HG03175 (cell line): Measurements from ENCODE around the gene AKAP8.
"Not testable (repeated sequence)": the region's sequence is repeated elsewhere in the genome, so short reads cannot be mapped to it uniquely, and the experiment has no call there.

Source experiments
- ATAC-seq: cut with Tn5 transposase; IDR thresholded peaks from one replicate; pipeline ENCODE4 v1.9.1; 2021; ENCODE audit warnings: mild to moderate bottlenecking, moderate library complexity; ENCODE audit not compliant: unreplicated experiment

The AKAP8 gene

DNA sequence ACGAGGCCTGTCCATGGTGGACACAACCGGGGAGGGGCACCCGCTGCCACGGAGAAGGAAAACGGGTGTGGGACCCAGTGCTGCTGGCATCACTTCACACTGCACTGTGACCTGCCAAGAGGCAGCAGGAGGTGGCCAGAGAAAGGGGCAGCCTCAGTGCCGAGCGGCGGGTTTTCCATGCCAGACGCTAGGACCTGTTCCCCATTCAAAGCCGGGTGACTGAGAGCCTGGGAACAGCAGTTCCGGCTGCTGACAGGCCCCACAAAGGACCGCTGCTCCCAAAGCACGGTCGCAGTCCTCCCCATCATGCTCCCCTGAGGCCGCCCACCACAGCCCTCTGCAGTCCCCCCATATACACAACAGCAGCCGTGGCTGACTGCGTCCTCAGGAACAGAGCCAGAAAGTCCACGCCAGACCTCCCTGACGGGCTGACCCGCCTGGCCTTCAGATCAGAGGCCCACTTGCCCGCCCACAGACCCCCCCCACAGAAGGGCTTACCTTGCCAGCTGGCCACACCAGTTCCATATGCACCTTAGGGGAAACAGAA, 5.4 kb downstream of the AKAP8 start:
- no peak for ATAC-seq

DNA sequence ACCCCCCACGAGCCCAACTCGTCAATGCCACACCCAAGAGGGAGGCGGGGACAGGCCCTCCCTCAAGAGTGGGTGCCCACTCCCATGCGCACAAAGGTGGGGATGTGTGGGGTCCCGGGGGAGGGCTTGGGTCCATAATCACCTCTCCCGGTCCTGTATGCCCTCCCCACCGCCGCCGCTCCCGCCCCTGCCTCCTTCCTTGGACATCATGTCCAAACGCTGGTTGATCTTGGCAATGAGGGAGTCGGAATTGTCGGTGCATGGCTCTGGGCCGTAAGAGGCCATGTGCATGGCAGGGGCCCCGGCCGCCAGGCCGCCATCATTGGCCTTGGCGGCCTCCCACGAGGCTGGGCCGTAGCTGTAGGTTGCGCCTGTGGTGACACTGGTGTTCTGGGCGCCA, 5.9 kb downstream of the AKAP8 start:
- ATAC-seq, result no peak

DNA sequence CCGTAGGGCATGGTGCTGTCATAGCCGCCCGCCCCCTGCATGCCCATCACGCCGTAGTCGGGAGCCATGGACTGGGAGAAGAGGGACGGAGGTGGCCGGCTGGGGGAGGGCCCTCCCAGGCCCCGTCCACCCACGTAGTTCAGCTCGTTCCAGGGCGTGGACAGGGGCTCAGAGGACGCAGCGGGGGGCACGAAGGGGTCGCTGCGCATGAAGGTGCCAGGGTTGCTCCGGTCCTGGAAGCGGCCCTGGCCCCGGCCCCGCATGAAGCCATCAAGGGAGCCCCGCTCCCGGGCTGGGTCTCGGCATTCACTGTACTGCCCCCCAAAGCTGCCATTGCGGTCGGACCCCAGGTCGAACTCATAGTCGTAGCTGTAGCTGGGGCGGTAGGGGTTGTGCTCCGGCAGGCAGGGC, 6.7 kb downstream of the AKAP8 start:
- ATAC-seq, result no peak

DNA sequence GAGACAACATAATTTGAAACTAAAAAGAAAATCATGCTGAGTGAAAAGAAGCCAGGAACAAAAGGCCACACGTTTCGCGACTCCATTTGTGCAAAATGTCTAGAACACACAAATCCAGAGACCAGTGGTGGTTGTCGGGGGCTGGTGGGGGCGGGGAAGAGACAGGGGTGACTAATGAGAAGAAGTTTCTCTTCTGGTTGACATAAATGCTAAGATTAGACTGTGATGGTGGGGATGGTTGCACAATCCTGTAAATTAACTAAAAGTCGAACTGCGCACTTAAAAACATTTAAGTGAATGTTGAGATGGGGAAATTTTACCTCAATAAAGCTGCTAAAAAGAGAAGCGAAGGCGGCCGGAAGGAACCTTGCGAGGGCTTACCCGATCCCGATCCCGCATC, 7.1 kb downstream of the AKAP8 start:
- ATAC-seq, result no peak

DNA sequence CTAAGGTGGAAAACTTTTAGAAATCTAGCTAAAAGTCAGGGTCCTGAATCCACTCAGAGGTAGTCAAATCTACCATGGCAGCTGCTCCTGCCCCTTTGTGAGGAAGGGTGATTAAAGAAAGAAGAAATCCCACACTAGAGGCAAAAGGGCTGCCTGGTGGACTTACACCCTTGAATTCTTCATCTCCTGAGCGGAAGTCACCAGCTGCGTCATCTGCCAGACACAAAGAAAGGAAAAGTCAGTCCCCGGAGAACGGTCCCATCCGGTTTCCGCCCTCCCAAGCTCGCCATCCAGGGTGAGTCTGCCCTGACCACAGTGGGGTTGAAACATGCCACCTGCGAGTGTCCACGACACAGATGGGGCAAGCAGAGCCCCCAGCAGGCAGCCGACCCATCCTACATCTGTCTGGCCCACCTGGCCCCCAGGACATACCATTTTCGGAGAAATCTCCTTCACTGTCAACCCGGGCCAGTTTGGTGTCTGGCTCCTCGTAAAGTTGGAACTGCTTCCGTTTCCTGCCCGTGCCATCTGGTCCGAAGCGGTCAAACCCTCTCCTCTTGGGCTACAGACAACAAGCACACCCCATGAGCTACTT, 7.7 kb downstream of the AKAP8 start:
- no peak for ATAC-seq

DNA sequence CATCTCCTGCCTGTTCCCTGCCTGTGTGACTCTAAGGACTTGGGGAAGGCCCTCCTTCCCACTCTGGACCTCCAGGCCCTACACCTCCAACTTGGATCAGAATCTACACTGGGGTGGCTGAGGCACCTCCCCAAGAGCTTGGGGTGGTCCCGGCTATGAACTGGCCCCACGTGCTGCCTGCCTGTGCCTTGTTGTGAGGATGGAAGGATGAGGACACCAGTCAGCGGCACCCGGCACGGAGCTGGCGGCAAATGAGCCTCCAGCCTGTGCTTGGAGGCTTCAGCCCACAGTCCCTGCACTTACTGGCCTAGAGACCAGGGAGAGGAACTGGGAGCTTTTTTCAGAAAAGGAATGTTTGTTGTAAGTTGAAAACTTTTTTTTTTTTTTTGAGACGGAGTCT, 8.5 kb downstream of the AKAP8 start:
- ATAC-seq, result no peak

DNA sequence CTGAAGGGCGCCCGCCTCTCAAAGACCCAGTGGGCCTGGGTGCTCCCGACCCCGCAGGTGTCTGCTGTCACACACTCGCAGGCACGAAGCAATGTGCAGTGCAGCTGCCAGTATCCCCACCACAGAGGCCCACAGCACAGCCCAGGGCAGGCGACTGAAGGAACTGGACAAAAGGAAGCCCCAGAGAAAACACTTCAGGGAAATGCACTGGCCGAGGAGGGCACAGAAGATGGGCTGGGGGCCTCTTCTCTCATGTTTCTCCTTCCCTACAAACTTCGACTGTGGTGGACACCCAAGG, 10.0 kb downstream of the AKAP8 start:
- no peak for ATAC-seq

DNA sequence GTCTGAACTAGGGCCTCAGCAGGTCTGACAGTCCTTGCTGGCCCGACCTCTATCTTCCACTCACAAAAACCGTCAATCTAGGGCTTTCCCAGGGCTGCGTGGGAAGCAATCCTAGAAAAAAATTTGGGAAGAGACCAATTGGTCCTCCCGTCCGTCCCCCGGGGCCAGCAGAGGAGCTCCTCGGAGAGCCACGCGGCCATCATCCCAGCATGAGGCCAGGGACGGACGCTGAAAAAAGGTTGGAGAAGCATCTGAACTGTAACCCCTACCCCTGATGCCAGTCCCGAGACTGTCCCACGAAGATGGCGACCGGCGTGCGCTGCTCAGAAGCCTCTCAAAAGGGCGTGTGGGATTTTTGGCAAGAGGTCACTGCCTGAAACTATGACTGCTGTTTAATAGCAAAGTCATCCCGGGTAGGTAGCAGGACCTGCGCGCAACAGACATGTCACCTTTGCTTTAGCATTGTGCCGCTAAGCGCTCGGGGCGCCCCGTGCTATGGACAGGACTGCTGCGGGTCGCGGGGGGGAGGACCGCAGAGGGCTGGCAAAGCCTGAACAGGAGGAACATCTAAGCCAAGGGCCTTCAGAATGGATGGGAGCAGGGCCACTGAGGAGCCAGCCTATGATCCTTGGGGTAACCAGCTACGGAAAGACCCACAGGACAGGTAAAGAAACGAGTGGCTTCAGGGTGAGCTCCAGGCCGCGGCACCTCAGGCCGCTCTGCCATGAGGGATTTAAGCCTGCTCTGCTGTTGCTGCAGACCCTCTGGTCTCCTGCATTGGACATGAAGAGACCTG, 10.6 kb downstream of the AKAP8 start:
- ATAC-seq, result no peak

DNA sequence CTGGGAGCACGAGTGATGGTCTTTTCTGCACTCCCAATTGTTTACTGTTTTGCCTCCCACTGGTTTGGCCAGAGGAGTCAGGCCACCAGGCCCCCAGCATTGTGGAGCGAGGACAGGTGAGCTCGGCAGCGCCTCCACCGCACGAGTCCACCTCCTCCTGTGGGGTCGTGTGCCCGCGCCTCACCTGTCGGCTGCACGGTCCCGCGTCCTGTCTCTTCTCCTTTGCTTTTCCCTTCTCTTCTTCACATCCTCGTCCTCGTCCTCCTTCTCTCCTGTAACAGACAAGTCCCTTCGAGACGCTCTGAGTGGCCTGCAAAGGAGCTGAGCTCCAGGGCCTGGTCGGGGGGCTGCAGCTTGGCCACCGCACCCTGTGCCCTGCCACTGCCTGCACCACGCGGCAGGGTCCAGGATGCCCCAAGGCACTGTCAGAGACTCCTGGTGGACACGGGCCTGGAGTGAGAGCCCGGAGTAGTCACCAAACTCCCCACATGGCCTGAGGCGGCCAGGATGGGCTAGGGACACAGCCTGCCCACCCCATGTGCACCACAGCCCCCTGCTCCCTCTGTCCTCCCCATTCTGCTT, 11.4 kb downstream of the AKAP8 start:
- no peak for ATAC-seq

DNA sequence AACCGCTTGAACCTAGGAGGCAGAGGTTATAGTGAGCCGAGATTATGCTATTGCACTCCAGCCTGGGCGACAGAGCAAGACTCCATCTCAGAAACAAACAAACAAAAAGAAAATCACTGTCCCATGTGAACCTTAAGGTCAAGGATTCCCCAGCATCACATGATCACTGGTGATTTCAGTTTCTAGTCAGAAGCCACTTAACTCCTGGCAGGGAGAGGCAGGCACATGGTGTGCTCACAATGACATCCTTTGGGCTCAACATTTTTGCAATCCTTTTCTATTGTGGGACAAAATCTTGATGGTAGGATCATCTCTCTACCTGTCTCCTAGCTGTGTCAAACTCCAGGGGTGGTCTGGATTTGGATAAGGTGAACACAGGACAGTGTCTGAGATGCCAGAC, 12.1 kb downstream of the AKAP8 start:
- no peak for ATAC-seq

DNA sequence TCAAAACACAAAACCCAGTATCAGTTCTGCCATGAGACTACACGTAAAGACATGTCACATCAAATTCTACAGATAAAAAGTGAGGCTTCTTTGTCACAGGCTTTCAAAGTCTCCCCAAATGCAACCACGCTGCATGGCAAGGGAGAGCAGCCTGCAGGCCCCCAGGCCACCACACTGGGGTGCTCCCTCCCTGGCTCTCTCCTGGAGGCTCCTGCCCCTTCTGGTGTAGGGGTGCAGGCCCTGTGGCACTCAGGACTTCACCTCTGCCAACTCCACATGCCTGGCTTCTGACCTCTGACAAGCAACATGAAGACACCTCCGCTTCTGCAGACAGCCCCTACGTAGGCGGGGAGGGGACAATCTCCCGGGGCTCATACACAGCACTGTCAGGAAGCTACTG, 14.3 kb downstream of the AKAP8 start:
- ATAC-seq, result no peak

DNA sequence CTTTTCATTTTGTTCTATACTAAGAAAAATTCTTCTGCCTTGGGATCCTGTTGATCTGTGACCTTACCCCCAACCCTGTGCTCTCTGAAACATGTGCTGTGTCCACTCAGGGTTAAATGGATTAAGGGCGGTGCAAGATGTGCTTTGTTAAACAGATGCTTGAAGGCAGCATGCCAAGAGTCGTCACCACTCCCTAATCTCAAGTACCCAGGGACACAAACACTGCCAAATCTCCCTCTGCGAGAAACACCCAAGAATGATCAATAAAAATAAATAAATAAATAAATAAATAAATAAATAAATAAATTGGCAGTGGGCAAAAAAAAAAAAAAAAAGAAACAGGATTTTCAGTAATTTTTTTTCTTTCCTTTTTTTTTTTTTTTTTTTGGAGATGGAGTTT, 15.8 kb downstream of the AKAP8 start:
- not testable (repeated sequence) for ATAC-seq

DNA sequence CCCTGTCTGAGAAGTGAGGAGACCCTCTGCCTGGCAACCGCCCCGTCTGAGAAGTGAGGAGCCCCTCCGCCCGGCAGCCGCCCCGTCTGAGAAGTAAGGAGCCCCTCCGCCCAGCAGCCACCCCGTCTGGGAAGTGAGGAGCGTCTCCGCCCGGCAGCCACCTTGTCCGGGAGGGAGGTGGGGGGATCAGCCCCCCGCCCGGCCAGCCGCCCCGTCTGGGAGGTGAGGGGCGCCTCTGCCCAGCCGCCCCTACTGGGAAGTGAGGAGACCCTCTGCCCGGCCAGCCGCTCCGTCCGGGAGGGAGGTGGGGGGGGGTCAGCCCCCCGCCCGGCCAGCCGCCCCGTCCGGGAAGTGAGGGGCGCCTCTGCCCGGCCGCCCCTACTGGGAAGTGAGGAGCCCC, 16.5 kb downstream of the AKAP8 start:
- ATAC-seq, result not testable (repeated sequence)

DNA sequence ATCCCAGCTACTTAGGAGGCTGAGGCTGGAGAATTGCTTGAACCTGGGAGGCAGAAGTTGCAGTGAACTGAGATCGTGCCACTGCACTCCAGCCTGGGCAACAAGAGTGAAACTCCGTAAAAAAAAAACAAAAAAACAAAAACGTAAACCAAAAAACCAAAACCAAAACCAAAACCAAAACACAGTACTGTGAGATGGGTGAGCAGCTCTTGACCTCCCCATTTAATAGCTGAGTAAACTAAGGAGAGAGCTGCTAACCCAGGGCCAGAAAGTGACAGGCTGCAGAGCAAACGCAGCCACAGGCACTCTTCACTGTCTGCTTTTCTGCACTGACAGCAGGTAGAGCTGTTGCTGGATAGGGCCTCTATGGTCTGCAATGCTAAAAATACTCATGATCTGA, 19.6 kb downstream of the AKAP8 start:
- not testable (repeated sequence) for ATAC-seq

DNA sequence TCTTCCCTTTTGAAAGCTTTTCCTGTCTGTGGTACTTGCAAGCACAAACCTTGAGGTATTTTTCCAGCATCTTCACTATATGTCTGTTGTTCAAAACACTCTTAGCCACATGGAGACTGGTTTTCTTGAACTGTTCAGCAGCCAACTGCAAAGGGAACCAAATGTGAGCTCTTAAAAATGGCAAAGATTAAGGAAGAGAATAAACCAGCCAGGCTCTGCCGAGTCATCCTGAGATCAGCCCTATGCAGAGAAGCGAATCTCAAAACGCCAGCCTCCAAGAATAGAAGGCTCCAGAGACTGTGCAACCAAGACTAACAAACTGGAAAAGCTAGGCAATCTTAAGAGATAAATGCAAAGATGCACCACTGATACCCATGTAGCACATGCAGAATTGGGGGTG, 20.7 kb downstream of the AKAP8 start:
- ATAC-seq, result no peak

DNA sequence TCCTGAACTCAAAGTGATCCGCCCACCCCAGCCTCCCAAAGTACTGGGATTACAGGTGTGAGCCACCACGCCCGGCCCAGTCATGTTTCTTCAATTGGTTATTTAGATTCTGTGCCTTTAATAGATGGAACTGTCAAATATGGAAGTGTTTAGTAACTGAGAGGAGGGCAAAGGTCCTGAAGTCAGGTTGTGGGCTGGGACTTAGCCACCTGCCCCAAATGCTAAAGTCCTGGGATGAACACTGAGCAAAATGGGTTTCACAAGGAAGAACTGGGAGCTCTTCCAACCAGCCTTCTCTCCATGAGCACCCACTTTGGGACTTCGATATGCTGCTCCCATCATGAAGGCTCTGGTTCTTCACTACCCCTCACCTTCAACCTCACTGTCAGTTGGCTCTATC, 21.7 kb downstream of the AKAP8 start:
- no peak for ATAC-seq

DNA sequence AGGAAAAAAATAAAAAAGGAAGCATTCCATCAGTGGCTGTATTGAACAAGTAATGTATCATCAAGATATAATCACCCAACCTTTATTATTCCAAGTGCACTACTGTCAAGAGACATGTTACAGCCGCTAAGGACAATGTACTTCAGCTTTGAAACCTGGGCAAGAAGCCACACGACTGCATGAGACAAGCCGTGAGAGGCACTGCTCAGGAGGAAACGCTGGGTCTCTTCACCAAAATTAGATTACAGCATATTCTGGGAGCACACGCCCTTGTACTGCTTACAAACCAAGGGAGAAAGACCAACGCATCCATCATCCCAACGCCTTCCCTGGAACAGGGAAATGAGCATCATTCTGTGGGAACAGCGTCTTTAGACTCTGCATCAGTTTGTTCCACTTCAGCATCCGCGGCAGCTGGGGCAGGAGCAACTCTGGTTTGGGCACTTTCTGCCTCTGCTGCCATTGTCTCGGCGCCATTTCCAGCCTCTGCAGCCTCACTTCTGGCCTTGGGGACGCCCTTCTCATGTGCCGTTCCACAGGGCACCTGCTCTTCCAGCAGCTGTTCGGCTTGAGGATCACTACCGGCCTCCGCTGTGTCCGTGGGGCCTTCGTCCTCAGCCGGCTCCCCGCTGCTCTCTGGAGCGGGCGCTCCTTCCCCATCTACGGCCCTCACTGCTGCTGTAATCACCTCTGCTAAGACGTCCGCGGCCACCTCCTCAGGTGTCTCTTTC, 24.9 kb downstream of the AKAP8 start:
- no peak for ATAC-seq

DNA sequence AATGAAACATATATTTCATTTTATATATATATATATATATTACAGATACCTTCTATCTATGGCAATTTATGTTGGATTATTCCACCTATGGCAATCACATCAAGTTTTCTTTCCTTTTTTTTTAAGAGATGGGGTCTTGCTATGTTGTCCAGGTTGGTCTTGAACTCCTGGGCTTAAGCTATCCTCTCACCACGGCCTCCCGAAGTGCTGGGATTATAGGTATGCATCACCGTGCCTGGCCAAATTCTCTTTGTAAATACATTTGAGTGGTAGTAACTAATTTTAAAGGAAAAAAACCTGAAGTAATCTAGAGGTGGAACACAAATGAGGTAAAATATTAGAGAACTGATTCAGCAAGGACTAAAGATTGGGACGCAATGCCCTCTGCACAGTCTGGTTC, 25.7 kb downstream of the AKAP8 start:
- ATAC-seq, result no peak

DNA sequence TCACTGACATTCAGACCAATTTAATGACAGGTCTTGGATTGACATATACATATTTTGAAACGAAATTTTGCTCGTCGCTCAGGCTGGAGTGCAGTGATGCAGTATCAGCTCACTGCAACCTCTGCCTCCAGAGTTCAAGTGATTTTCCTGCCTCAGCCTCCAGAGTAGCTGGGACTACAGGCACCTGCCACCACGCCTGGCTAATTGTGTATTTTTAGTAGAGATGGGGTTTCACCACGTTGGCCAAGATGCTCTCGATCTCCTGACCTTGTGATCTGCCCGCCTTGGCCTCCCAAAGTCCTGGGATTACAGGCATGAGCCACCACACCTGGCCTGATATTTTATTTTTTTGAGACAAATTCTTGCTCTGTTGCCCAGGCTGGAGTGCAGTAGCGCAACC, 27.1 kb downstream of the AKAP8 start:
- not testable (repeated sequence) for ATAC-seq

DNA sequence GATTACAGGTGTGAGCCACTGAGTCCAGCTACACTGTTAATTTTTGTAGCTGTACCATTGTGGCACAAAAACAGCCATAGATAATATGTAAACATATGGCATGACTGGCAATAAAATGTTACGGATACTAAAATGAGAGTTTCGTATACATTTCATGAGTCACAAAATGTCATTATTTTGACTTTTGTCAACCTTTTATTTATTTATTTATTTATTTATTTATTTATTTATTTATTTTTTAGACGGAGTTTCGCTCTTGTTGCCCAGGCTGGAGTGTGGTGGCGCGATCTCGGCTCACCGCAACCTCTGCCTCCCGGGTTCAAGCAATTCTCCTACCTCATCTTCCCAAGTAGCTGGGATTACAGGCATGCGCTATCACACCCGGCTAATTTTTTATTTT, 38.3 kb downstream of the AKAP8 start:
- not testable (repeated sequence) for ATAC-seq

DNA sequence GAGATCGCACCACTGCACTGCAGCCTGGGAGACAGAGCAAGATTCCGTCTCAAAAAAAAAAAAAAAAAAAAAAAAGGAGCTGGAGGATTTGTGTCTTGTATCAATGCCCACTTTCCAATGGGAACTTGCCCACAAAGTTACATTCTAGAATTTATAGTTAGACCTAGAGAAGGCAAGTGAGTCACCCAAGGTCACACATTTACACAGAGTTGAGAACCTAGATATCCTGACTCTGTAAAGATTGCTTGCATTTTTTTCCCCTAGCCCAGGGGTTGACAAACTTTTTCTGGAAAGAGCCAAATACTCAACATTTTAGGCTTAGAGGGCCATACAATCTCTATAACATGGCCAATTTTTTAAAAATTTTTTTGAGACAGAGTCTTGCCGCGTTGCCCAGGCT, 39.5 kb downstream of the AKAP8 start:
- no peak for ATAC-seq

DNA sequence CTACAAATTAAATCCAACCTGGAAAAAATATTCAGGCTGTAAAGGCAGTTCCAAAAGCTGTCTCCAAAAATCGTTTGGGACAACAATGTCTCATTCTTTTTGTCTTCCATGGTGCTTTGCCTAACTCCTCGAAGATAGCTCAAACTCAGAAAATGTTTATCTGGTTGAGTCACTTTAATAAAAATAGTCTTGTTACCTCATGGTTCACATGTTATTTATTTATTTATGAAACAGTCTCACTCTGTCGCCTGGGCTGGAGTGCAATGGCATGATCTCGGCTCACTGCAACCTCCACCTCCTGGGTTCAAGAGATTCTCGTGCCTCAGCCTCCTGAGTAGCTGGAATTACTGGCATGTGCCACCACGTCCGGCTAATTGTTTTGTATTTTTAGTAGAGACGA, 42.4 kb downstream of the AKAP8 start:
- no peak for ATAC-seq
